ENCODE data around the gene C1QTNF5.

- TF ChIP-seq, protein P1, sequence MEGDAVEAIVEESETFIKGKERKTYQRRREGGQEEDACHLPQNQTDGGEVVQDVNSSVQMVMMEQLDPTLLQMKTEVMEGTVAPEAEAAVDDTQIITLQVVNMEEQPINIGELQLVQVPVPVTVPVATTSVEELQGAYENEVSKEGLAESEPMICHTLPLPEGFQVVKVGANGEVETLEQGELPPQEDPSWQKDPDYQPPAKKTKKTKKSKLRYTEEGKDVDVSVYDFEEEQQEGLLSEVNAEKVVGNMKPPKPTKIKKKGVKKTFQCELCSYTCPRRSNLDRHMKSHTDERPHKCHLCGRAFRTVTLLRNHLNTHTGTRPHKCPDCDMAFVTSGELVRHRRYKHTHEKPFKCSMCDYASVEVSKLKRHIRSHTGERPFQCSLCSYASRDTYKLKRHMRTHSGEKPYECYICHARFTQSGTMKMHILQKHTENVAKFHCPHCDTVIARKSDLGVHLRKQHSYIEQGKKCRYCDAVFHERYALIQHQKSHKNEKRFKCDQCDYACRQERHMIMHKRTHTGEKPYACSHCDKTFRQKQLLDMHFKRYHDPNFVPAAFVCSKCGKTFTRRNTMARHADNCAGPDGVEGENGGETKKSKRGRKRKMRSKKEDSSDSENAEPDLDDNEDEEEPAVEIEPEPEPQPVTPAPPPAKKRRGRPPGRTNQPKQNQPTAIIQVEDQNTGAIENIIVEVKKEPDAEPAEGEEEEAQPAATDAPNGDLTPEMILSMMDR (IDR thresholded peaks at IDR 0.05; ENCODE audit: poor library complexity) = no peak
- no peak for TF ChIP-seq EZH2phosphoT487 (IDR thresholded peaks at IDR 0.05; ENCODE audit: low read depth, severe bottlenecking, unreplicated experiment)
Measured at GRCh38 chr11:119346605-119347004, 5.9 kb upstream of the C1QTNF5 start, which contains the start of gene MFRP.

Data from hepatocyte (in vitro differentiated cells).